Measurements from ENCODE around the gene SELENOT. TPM values are rescaled to one million over a fixed set of nuclear protein-coding genes. Genes with fewer than 3 reads are reported as not detected.

Gene SELENOT
- polyA plus RNA-seq, 1 of the 3 experiments (the other 2 are of a cell fraction) = 143 TPM

DNA sequence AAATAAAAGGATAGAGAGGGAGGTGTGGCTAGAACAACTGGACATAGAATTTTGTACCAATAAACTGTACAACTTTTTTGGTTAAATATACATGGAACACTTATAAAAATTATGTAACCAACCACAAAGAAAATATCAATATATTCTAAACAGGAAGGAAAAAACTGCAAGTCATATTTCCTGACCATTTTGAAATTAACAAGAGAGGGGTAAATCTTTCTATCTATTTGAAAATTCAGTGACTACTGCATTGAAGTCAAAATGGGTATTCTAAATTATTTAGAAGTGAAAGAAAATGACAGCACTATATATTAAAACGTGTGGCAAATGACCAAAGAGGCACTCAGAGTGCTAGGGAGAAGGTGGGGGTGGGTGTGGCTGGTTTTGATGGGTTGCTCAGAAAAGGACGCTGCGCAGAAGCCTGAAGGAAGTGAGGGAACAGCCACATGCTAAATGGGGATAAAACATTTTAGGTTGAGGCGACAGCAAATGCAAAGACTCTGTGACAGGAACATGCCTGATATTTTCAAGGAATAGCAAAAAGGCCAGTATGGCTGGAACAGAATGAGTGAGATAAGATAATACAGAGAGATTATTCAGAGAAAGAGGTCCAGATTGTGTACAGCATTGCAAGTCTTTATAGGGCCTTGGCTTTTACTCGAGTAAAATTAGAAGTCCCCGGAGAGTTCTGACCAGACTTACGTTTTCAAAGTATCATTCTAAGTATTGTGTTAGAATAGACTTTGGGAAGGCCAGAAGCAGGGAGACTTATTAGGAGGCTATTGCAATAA lies 59.5 kb downstream of the SELENOT start:
- no peak overlapping the region for H3K4me3 ChIP-seq (ENCODE audit: low read depth in 2 of 2, low read length in 1 of 2)
- 38% methylated on average over 7 of the region's 7 CpGs for WGBS (ENCODE audit: low lambda C conversion rate)
- H3K4me2 ChIP-seq = no peak overlapping the region
- ChIA-PET CTCF (no interaction called here), POLR2A (no interaction called here)
- H2AFZ ChIP-seq (ENCODE audit: low read depth) = no peak overlapping the region
- no peaks in the 10 kb centered on the region for H3K4me1 ChIP-seq (ENCODE audit: control insufficient read depth in 1 of 2, insufficient read depth in 2 of 2, low read depth in 1 of 2, low read length in 1 of 2)
- H3K27me3 ChIP-seq (ENCODE audit: insufficient read depth) = no peaks in the 10 kb centered on the region
- DNase-seq = no peak
- no peak overlapping the region for H3K9ac ChIP-seq
- H3K79me2 ChIP-seq (ENCODE audit: insufficient read depth) = no peaks in the 10 kb centered on the region
- H3K9me3 ChIP-seq = no peaks in the 10 kb centered on the region
- H3F3A ChIP-seq (replicated peaks; ENCODE audit: insufficient read depth) = no peaks in the 10 kb centered on the region
- H3K36me3 ChIP-seq (replicated peaks in 1 of 2; ENCODE audit: control insufficient read depth in 1 of 2, insufficient read depth in 2 of 2, low read length in 1 of 2) = no peaks in the 10 kb centered on the region
- no peak for TF ChIP-seq RCOR1 (IDR thresholded peaks at IDR 0.05; ENCODE audit: low read length)
- TF ChIP-seq FOSL2 (IDR thresholded peaks at IDR 0.05; ENCODE audit: borderline replicate concordance, low read depth) = no peak
- H3K9me2 ChIP-seq = no peaks in the 10 kb centered on the region
- H4K20me1 ChIP-seq (ENCODE audit: insufficient read depth) = no peaks in the 10 kb centered on the region
- H3K27ac ChIP-seq (ENCODE audit: low read depth in 2 of 2, low read length in 1 of 2) = no peak overlapping the region

DNA sequence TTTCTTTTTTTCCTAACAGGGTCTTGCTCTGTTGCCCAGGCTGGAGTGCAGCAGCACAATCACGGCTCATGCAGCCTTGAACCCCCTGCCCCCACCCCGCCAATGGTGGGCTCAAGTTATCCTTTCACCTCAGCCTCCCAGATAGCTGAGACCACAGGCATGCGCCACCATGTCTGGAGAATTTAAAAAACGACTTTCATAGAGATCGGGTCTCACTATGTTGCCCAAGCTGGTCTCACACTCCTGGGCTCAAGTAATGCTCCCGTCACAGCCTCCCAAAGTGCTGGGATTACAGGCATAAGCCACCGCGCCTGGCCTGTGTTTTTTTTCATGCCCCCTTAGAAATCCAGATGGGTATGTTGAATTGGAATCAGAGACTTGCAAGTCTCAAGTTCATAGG lies 60.3 kb downstream of the SELENOT start:
- no peaks in the 10 kb centered on the region for H3F3A ChIP-seq (replicated peaks; ENCODE audit: insufficient read depth)
- H3K36me3 ChIP-seq (replicated peaks in 1 of 2; ENCODE audit: control insufficient read depth in 1 of 2, insufficient read depth in 2 of 2, low read length in 1 of 2) = no peaks in the 10 kb centered on the region
- H3K9me2 ChIP-seq = no peaks in the 10 kb centered on the region
- H3K4me1 ChIP-seq (ENCODE audit: control insufficient read depth in 1 of 2, insufficient read depth in 2 of 2, low read depth in 1 of 2, low read length in 1 of 2) = no peaks in the 10 kb centered on the region
- 56% methylated on average over 7 of the region's 8 CpGs for WGBS (ENCODE audit: low lambda C conversion rate)
- H3K27me3 ChIP-seq (ENCODE audit: insufficient read depth) = no peaks in the 10 kb centered on the region
- H3K4me2 ChIP-seq = no peak overlapping the region
- no peaks in the 10 kb centered on the region for H3K79me2 ChIP-seq (ENCODE audit: insufficient read depth)
- H4K20me1 ChIP-seq (ENCODE audit: insufficient read depth) = no peaks in the 10 kb centered on the region
- DNase-seq = no peak
- no peaks in the 10 kb centered on the region for H3K9me3 ChIP-seq
- no peak overlapping the region for H3K4me3 ChIP-seq (ENCODE audit: low read depth in 2 of 2, low read length in 1 of 2)
- ChIA-PET POLR2A (no interaction called here), CTCF (no interaction called here)
- no peak overlapping the region for H3K9ac ChIP-seq
- no peak overlapping the region for H3K27ac ChIP-seq (ENCODE audit: low read depth in 2 of 2, low read length in 1 of 2)
- TF ChIP-seq RXRA (IDR thresholded peaks at IDR 0.05; ENCODE audit: borderline replicate concordance, low read depth) (no peak), MEF2A (IDR thresholded peaks at IDR 0.05; ENCODE audit: borderline replicate concordance, low read depth) (no peak), RAD21 (IDR thresholded peaks at IDR 0.05; ENCODE audit: low read length) (no peak), RFX5 (IDR thresholded peaks at IDR 0.05; ENCODE audit: low read length) (no peak), EZH2phosphoT487 (IDR thresholded peaks at IDR 0.05; ENCODE audit: borderline replicate concordance, low read depth) (no peak)
- TF ChIP-seq, protein P1, sequence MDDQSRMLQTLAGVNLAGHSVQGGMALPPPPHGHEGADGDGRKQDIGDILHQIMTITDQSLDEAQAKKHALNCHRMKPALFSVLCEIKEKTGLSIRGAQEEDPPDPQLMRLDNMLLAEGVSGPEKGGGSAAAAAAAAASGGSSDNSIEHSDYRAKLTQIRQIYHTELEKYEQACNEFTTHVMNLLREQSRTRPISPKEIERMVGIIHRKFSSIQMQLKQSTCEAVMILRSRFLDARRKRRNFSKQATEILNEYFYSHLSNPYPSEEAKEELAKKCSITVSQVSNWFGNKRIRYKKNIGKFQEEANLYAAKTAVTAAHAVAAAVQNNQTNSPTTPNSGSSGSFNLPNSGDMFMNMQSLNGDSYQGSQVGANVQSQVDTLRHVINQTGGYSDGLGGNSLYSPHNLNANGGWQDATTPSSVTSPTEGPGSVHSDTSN (IDR thresholded peaks at IDR 0.05) = no peak
- H2AFZ ChIP-seq (ENCODE audit: low read depth) = no peak overlapping the region

DNA sequence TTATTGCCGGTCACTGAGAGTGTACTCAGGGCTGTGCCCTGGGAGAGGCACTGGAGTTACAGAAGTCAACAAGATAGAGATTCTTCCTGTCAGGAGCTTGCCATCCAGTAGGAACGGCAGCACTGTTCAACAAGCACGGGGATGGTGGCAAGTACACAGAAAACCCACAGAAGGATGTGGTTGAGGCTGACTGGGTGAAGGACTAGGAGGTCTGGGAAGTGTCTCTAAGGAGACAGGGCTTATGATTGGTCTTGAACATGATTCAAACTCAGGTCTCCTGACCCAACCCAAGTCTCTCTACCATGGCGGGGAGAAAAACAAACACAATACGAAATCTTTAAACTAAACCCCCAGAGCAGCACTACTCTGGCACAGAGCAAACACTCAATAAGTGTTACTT lies 63.0 kb downstream of the SELENOT start:
- Histone ChIP-seq H2AFZ (ENCODE audit: low read depth) (no peak overlapping the region), H3K4me3 (ENCODE audit: low read depth in 2 of 2, low read length in 1 of 2) (no peak overlapping the region), H3K27ac (ENCODE audit: low read depth in 2 of 2, low read length in 1 of 2) (no peak overlapping the region), H3K79me2 (ENCODE audit: insufficient read depth) (no peaks in the 10 kb centered on the region), H3K9me2 (no peaks in the 10 kb centered on the region), H4K20me1 (ENCODE audit: insufficient read depth) (no peaks in the 10 kb centered on the region), H3K4me1 (ENCODE audit: control insufficient read depth in 1 of 2, insufficient read depth in 2 of 2, low read depth in 1 of 2, low read length in 1 of 2) (no peaks in the 10 kb centered on the region), H3K9ac (no peak overlapping the region), H3K9me3 (no peaks in the 10 kb centered on the region), H3K27me3 (ENCODE audit: insufficient read depth) (no peaks in the 10 kb centered on the region; the same call in 1 of the 2 replicates), H3K4me2 (no peak overlapping the region), H3F3A (replicated peaks; ENCODE audit: insufficient read depth) (no peaks in the 10 kb centered on the region), H3K36me3 (replicated peaks in 1 of 2; ENCODE audit: control insufficient read depth in 1 of 2, insufficient read depth in 2 of 2, low read length in 1 of 2) (no peaks in the 10 kb centered on the region)
- DNase-seq = no peak
- ChIA-PET POLR2A (interaction anchor here (0.6 kb wide), 1 partner anchor 958 kb away, joined by 4 read pairs; no protein-coding TSS in a partner anchor), CTCF (no interaction called here)
- 54% methylated on average over 5 of the region's 5 CpGs for WGBS (ENCODE audit: low lambda C conversion rate)
- TF ChIP-seq, protein P2, sequence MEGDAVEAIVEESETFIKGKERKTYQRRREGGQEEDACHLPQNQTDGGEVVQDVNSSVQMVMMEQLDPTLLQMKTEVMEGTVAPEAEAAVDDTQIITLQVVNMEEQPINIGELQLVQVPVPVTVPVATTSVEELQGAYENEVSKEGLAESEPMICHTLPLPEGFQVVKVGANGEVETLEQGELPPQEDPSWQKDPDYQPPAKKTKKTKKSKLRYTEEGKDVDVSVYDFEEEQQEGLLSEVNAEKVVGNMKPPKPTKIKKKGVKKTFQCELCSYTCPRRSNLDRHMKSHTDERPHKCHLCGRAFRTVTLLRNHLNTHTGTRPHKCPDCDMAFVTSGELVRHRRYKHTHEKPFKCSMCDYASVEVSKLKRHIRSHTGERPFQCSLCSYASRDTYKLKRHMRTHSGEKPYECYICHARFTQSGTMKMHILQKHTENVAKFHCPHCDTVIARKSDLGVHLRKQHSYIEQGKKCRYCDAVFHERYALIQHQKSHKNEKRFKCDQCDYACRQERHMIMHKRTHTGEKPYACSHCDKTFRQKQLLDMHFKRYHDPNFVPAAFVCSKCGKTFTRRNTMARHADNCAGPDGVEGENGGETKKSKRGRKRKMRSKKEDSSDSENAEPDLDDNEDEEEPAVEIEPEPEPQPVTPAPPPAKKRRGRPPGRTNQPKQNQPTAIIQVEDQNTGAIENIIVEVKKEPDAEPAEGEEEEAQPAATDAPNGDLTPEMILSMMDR (IDR thresholded peaks at IDR 0.05) = no peak
- TF ChIP-seq RXRA (IDR thresholded peaks at IDR 0.05; ENCODE audit: borderline replicate concordance, low read depth) (no peak), RFX5 (IDR thresholded peaks at IDR 0.05; ENCODE audit: low read length) (no peak), YY1 (IDR thresholded peaks at IDR 0.05; ENCODE audit: low read depth) (no peak), JUND (IDR thresholded peaks at IDR 0.05) (no peak), POLR2AphosphoS5 (IDR thresholded peaks at IDR 0.05; ENCODE audit: low read depth, low read length) (no peak)
- TF ChIP-seq, protein P3, sequence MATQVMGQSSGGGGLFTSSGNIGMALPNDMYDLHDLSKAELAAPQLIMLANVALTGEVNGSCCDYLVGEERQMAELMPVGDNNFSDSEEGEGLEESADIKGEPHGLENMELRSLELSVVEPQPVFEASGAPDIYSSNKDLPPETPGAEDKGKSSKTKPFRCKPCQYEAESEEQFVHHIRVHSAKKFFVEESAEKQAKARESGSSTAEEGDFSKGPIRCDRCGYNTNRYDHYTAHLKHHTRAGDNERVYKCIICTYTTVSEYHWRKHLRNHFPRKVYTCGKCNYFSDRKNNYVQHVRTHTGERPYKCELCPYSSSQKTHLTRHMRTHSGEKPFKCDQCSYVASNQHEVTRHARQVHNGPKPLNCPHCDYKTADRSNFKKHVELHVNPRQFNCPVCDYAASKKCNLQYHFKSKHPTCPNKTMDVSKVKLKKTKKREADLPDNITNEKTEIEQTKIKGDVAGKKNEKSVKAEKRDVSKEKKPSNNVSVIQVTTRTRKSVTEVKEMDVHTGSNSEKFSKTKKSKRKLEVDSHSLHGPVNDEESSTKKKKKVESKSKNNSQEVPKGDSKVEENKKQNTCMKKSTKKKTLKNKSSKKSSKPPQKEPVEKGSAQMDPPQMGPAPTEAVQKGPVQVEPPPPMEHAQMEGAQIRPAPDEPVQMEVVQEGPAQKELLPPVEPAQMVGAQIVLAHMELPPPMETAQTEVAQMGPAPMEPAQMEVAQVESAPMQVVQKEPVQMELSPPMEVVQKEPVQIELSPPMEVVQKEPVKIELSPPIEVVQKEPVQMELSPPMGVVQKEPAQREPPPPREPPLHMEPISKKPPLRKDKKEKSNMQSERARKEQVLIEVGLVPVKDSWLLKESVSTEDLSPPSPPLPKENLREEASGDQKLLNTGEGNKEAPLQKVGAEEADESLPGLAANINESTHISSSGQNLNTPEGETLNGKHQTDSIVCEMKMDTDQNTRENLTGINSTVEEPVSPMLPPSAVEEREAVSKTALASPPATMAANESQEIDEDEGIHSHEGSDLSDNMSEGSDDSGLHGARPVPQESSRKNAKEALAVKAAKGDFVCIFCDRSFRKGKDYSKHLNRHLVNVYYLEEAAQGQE (IDR thresholded peaks at IDR 0.05; ENCODE audit: low read depth, low read length) = no peak
- TF ChIP-seq, protein P1 (IDR thresholded peaks at IDR 0.05) = no peak

All from SK-N-SH (cell line).